GM12875 (cell line): ENCODE measurements around the gene CHMP5.

Experiments used
- H3K4me3 ChIP-seq: one replicate; pipeline ENCODE4 v1.5.1; 2011; ENCODE audit warnings: low read depth, low read length, control low read depth
- TF ChIP-seq, protein P1 (sequence below): IDR thresholded peaks from 2 replicates; pipeline ENCODE4 v1.5.1; 2011; ENCODE audit warnings: low read depth, mild to moderate bottlenecking, control low read depth, inconsistent platforms, low read length, moderate library complexity, borderline replicate concordance; ENCODE audit not compliant: insufficient read depth

CHMP5 gene

GRCh38 chr9:33233626-33234342, 31.1 kb upstream of the CHMP5 start:
- H3K4me3 ChIP-seq, result no peak overlapping the region
- TF ChIP-seq, protein P1, sequence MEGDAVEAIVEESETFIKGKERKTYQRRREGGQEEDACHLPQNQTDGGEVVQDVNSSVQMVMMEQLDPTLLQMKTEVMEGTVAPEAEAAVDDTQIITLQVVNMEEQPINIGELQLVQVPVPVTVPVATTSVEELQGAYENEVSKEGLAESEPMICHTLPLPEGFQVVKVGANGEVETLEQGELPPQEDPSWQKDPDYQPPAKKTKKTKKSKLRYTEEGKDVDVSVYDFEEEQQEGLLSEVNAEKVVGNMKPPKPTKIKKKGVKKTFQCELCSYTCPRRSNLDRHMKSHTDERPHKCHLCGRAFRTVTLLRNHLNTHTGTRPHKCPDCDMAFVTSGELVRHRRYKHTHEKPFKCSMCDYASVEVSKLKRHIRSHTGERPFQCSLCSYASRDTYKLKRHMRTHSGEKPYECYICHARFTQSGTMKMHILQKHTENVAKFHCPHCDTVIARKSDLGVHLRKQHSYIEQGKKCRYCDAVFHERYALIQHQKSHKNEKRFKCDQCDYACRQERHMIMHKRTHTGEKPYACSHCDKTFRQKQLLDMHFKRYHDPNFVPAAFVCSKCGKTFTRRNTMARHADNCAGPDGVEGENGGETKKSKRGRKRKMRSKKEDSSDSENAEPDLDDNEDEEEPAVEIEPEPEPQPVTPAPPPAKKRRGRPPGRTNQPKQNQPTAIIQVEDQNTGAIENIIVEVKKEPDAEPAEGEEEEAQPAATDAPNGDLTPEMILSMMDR, result no peak

- H3K4me3 ChIP-seq, result no peak overlapping the region
- TF ChIP-seq, protein P1, result no peak
These were observed 30.1 kb upstream of the CHMP5 start for GRCh38 chr9:33234511-33235467.

DNA sequence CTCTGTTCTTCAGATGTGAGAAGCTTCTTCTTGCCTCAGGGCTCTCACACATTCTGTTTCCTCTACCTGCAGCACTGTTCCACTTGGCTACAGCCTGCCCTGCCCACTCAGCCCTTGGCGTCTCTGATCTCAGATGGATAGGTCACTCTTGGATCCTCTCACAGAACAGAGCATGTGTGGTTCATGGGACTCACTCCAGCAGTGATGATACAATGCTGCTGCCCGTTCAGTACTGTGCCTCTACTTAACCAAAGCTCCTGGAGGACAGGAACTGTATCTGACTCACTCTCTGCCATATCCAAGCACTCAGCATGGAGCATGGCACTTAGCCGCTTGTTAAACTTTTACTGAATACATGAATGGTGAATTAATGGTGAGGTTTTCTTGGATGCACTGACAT, 28.3 kb upstream of the CHMP5 start:
- no peak overlapping the region for H3K4me3 ChIP-seq
- TF ChIP-seq, protein P1, result no peak

DNA sequence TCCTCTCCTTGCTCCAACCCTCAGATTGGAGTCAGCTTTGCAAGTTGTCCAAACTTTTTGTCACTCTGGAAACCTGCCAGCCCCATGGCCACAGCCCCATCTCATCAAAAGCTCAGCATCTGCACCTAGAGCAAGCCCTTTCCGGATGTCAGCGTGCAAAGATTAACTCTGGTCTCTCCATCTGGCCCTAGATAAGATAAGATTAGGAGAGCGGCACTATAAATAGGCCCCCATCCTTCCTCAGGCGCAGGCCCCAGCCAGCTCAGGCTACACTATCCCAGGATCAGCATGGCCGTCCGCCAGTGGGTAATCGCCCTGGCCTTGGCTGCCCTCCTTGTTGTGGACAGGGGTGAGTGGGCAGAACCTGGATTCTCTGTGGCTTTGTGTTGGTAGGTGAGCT, 24.9 kb upstream of the CHMP5 start, which contains the start of gene SPINK4:
SPINK4 (plus strand) TSS at position 247 of the 400 bp plus-strand sequence; CDS start at position 289, 42 bp downstream.
- no peak within 1 kb of the TSS for H3K4me3 ChIP-seq
- TF ChIP-seq, protein P1, result no peak

DNA sequence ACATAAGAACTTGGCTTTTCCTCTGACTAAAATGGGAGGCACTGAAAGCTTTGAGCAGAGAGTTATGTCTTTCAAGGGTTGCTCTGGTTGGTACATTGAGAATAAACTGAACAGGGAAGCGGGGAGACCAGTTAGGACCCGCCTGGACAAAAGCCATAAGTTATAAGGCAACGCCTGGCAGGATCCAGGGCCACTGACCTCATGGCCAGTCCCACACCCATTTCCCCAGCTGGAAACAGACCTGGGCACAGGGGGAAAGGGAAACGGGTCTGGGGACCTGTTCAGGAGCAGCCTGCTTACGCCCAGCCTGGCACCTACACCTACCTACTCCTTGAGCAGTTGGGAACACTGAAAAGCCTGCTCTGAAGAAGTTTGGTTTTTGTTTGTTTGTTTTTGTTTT, 23.6 kb upstream of the CHMP5 start:
- no peak overlapping the region for H3K4me3 ChIP-seq
- TF ChIP-seq, protein P1, result no peak

GRCh38 chr9:33242609-33243134, 22.2 kb upstream of the CHMP5 start:
- TF ChIP-seq, protein P1, result no peak
- no peak overlapping the region for H3K4me3 ChIP-seq
